IMR-90 (cell line): ENCODE measurements around the gene EXOC3L4. TPM values are rescaled to one million over a fixed set of nuclear protein-coding genes. Genes with fewer than 3 reads are reported as not detected.

Experiments
- ATAC-seq: fragments of 200-7000 bp; cut with Tn5 transposase; 2 replicates; pipeline ENCODE4 v1.9.1; 2020; ENCODE audit warnings: low read depth, mild to moderate bottlenecking, moderate library complexity
- BruUV-seq: library from RNA; stranded (reverse); fragments of 400-500 nt; replicated peaks from 2 replicates; lab custom pipeline; 2021; lab: Mats Ljungman, UMichigan
- CTCF ChIA-PET: fragments of 300-600 bp; formaldehyde crosslinking; extraction: SDS; loops from one replicate; lab custom pipeline; 2021; ENCODE audit warnings: antibody characterized with exemption; lab: Yijun Ruan, JAX
- POLR2A ChIA-PET: fragments of 300-600 bp; sonication (Branson Sonifier 250); formaldehyde crosslinking; loops from one replicate; lab custom pipeline; 2022; ENCODE audit warnings: antibody characterized with exemption; ENCODE audit not compliant: unreplicated experiment; lab: Charles Lee
- DNase-seq: peaks from one replicate; pipeline ENCODE4 v3.0.0; 2013
- H2AFZ ChIP-seq: replicated peaks from 2 replicates; pipeline ENCODE3; 2013; ENCODE audit warnings: low read length, mild to moderate bottlenecking; ENCODE audit not compliant: poor library complexity
- H2AK5ac ChIP-seq: 2 replicates; pipeline ENCODE4 v1.6.1; 2013; ENCODE audit warnings: low read depth, low read length, inconsistent platforms
- H2AK9ac ChIP-seq: replicated peaks from 2 replicates; pipeline ENCODE3; 2013; ENCODE audit warnings: mild to moderate bottlenecking, low read depth, low read length, moderate library complexity; ENCODE audit not compliant: poor library complexity
- H2BK120ac ChIP-seq: 2 replicates; pipeline ENCODE4 v1.6.1; 2013; ENCODE audit warnings: low read depth, low read length, inconsistent platforms
- H2BK15ac ChIP-seq: 3 replicates; pipeline ENCODE4 v1.6.1; 2013; ENCODE audit warnings: low read depth, low read length, inconsistent platforms
- H2BK20ac ChIP-seq: 2 replicates; pipeline ENCODE4 v1.6.1; 2013; ENCODE audit warnings: low read depth, mild to moderate bottlenecking, inconsistent platforms, low read length, moderate library complexity
- H2BK5ac ChIP-seq: 2 replicates; pipeline ENCODE4 v1.6.1; 2013; ENCODE audit warnings: mild to moderate bottlenecking, low read depth, low read length, inconsistent platforms; ENCODE audit not compliant: poor library complexity, severe bottlenecking
- H3K14ac ChIP-seq: replicated peaks from 2 replicates; pipeline ENCODE4 v1.6.1; 2013; ENCODE audit warnings: low read depth, low read length, inconsistent platforms
- H3K18ac ChIP-seq: 2 replicates; pipeline ENCODE4 v1.6.1; 2013; ENCODE audit warnings: low read depth, low read length, control low read depth
- H3K23ac ChIP-seq: 2 replicates; pipeline ENCODE4 v1.6.1; 2013; ENCODE audit warnings: low read depth, low read length, inconsistent platforms
- H3K27ac ChIP-seq: 2 replicates; pipeline ENCODE4 v1.5.1; 2013; ENCODE audit warnings: mild to moderate bottlenecking, control low read depth, low read length; ENCODE audit not compliant: insufficient read depth
- H3K27me3 ChIP-seq: 2 replicates; pipeline ENCODE4 v1.6.1; 2013; ENCODE audit warnings: low read length; ENCODE audit not compliant: control insufficient read depth, insufficient read depth
- H3K36me3 ChIP-seq: 2 replicates; pipeline ENCODE4 v1.6.1; 2013; ENCODE audit warnings: low read length, mixed read lengths; ENCODE audit not compliant: control insufficient read depth, insufficient read depth
- H3K4ac ChIP-seq: 2 replicates; pipeline ENCODE4 v1.6.1; 2013; ENCODE audit warnings: low read depth, low read length, inconsistent platforms
- H3K4me1 ChIP-seq: 2 replicates; pipeline ENCODE4 v1.6.1; 2013; ENCODE audit warnings: low read length, mixed read lengths; ENCODE audit not compliant: control insufficient read depth, insufficient read depth
- H3K4me2 ChIP-seq: 2 replicates; pipeline ENCODE4 v1.6.1; 2013; ENCODE audit warnings: low read depth, mild to moderate bottlenecking, control low read depth, low read length, moderate library complexity
- H3K4me3 ChIP-seq: 2 replicates; pipeline ENCODE4 v1.5.1; 2013; ENCODE audit warnings: low read depth, mild to moderate bottlenecking, control low read depth, low read length, moderate library complexity; ENCODE audit not compliant: insufficient read depth
- H3K56ac ChIP-seq: 2 replicates; pipeline ENCODE4 v1.6.1; 2013; ENCODE audit warnings: low read length, inconsistent platforms; ENCODE audit not compliant: insufficient read depth; ENCODE audit errors: extremely low read depth
- H3K79me1 ChIP-seq, 2 experiments: 2 replicates each; pipeline ENCODE4 v1.6.1; 2013; ENCODE audit warnings: low read length in 2 of 2, inconsistent platforms in 1 of 2, low read depth in 1 of 2
- H3K9ac ChIP-seq: 2 replicates; pipeline ENCODE4 v1.6.1; 2013; ENCODE audit warnings: low read depth, low read length, control low read depth
- H3K9me1 ChIP-seq: 2 replicates; pipeline ENCODE4 v1.6.1; 2013; ENCODE audit warnings: low read length, inconsistent platforms; ENCODE audit not compliant: insufficient read depth
- H3K9me3 ChIP-seq: 2 replicates; pipeline ENCODE4 v1.6.1; 2013; ENCODE audit warnings: low read length; ENCODE audit not compliant: control insufficient read depth, insufficient read depth
- H4K20me1 ChIP-seq: 2 replicates; pipeline ENCODE4 v1.6.1; 2013; ENCODE audit warnings: low read length, inconsistent platforms; ENCODE audit not compliant: insufficient read depth
- H4K5ac ChIP-seq: 2 replicates; pipeline ENCODE4 v1.6.1; 2013; ENCODE audit warnings: mild to moderate bottlenecking, low read depth, low read length, control low read depth
- H4K8ac ChIP-seq, 2 experiments: 2 replicates each; pipeline ENCODE4 v1.6.1; 2013; ENCODE audit warnings: low read depth in 2 of 2, low read length in 2 of 2, control low read depth in 1 of 2, inconsistent platforms in 1 of 2
- H4K91ac ChIP-seq: 2 replicates; pipeline ENCODE4 v1.6.1; 2013; ENCODE audit warnings: low read depth, low read length, inconsistent platforms; ENCODE audit not compliant: insufficient read depth
- CEBPB ChIP-seq: IDR thresholded peaks from 2 replicates; pipeline ENCODE4 v1.6.1; 2012; ENCODE audit warnings: low read depth, low read length, improper control_type of control experiment
- MAFK ChIP-seq: IDR thresholded peaks from 2 replicates; pipeline ENCODE4 v1.6.1; 2012; ENCODE audit warnings: low read depth, low read length, improper control_type of control experiment
- MXI1 ChIP-seq: IDR thresholded peaks from 2 replicates; pipeline ENCODE4 v1.6.1; 2012; ENCODE audit warnings: low read depth, mild to moderate bottlenecking, low read length, moderate library complexity, borderline replicate concordance
- NFE2L2 ChIP-seq: fragments of 150-350 bp; IDR thresholded peaks from 2 replicates; pipeline ENCODE4 v1.6.1; 2016; ENCODE audit warnings: low read depth, mild to moderate bottlenecking, low read length
- RCOR1 ChIP-seq: IDR thresholded peaks from 2 replicates; pipeline ENCODE4 v1.6.1; 2012; ENCODE audit warnings: mild to moderate bottlenecking, low read length, improper control_type of control experiment; ENCODE audit not compliant: insufficient replicate concordance
- WGBS, 2 experiments: methylation state at CpG; one replicate each; pipeline versions ENCODE4 v1.1.5 to v1.1.7; 2013; ENCODE audit warnings: missing lambda C conversion rate in 2 of 2; ENCODE audit not compliant: insufficient read length in 1 of 2; ENCODE audit errors: extremely low coverage in 2 of 2; 5-methylcytosine and 5-hydroxymethylcytosine counted together
- dilution Hi-C: fragments of 300-500 bp; cut with HindIII; formaldehyde crosslinking; loops from one replicate; pipeline ENCODE4 v1.14.3; 2018; ENCODE audit warnings: low sequenced_read_pairs; ENCODE audit not compliant: unreplicated experiment
- in situ Hi-C: fragments of 300-500 bp; cut with MboI; formaldehyde crosslinking; loops from 3 replicates; pipeline ENCODE4 v1.14.3; 2019; ENCODE audit warnings: low sequenced_read_pairs, inconsistent platforms, mixed read lengths
- intact Hi-C: fragments of 100-400 bp; cut with micrococcal nuclease; formaldehyde crosslinking; loops from 2 replicates; pipeline ENCODE4 v1.10.0; 2022
- polyA plus RNA-seq, 3 experiments: library from polyadenylated mRNA; depleted of rRNA; stranded (reverse); fragments of >200 nt; gene quantifications; 2 replicates each; pipeline ENCODE4 v1.2.3, GENCODE V29; 2012; ENCODE audit warnings: low replicate concordance in 1 of 3
- total RNA-seq: library from RNA; depleted of rRNA; stranded (reverse); fragments of >200 nt; gene quantifications from 2 replicates; pipeline ENCODE4 v1.2.3, GENCODE V29; 2012
- TF ChIP-seq, protein P1 (sequence below): fragments of 150-350 bp; IDR thresholded peaks from 2 replicates; pipeline ENCODE4 v1.6.1; 2016; ENCODE audit warnings: low read depth, mild to moderate bottlenecking, low read length, moderate library complexity, borderline replicate concordance
- TF ChIP-seq, protein P2 (sequence below): conservative IDR thresholded peaks from 2 replicates; pipeline ENCODE4 v1.5.1; 2012; ENCODE audit warnings: mild to moderate bottlenecking, low read depth, low read length, improper control_type of control experiment

The EXOC3L4 gene
- total and polyA plus RNA-seq, 2 of the 4 experiments (the other 2 are of a cell fraction), result not detected

DNA sequence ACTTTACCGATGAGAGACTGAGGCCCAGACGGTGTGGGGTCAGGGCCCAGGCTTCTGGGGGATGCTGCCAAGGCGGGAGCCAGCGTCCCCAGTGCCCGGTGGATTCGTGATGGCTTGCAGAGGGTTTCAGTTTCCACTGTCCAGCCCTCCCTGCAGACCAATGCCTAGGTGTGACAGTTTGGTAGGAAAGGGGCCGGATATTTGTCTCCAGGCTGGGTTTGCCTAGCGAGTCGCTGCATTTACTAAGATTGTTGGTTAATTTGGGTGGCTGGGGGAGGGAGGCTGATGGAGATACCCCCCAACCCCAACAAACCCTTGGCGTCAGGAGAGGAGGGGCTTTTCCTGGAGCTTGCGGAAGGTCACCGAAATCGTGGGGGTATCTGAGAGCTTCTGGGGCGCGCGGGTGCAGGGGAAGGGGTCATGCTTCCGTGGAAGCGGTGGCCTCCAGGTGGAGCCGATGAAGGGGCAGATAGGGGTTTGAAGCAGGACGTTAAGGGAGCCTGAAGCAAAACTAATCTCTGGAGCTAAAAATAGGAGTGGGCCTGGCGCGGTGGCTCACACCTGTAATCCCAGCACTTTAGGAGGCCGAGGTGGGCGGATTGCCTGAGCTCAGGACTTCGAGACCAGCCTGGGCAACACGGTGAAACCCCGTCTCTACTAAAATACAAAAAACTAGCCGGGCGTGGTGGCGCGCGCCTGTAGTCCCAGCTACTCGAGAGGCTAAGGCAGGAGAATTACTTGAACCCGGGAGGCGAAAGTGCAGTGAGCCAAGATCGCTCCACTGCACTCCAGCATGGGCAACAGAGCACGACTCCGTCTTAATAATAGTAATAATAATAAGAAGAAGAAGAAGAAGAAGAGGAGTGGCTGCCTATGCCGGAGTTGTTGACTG lies 36.1 kb upstream of the EXOC3L4 start:
- no TSS peak for BruUV-seq

More for the DNA sequence above, 36.1 kb upstream of the EXOC3L4 start:
- Histone ChIP-seq H2AK9ac (peak overlapping the region; percentile 99), H3K27ac (peak overlapping the region; percentile 67), H3K18ac (no peak overlapping the region), H3K27me3 (no peaks in the 10 kb centered on the region), H3K23ac (peak overlapping the region; percentile 74), H3K4me2 (peak overlapping the region; percentile 100), H3K4me3 (peak overlapping the region; percentile 99), H2AK5ac (peak overlapping the region; percentile 84; the same call in 1 of the 2 replicates), H3K4me1 (peaks cover 10% of the 10 kb centered on the region), H3K4ac (peak overlapping the region; percentile 82), H2AFZ (peak overlapping the region; percentile 98), H3K79me1 (peaks cover 15 to 47% of the 10 kb centered on the region in 2 experiments; a peak in 3 of 4 replicates), H4K91ac (peak overlapping the region; percentile 15; the same call in 1 of the 2 replicates), H3K56ac (peak overlapping the region; percentile 26), H4K5ac (peak overlapping the region; percentile 69), H4K20me1 (peaks cover 35% of the 10 kb centered on the region), H2BK15ac (no peak overlapping the region), H2BK5ac (peak overlapping the region; percentile 74), H4K8ac (peak overlapping the region; percentile 82 to 91; a peak in 2 of 4 replicates), H2BK20ac (no peak overlapping the region), H2BK120ac (no peak overlapping the region), H3K9me1 (peaks cover 3% of the 10 kb centered on the region), H3K36me3 (peaks cover 2% of the 10 kb centered on the region; the same call in 1 of the 2 replicates), H3K9me3 (no peaks in the 10 kb centered on the region), H3K14ac (peak overlapping the region; percentile 87), H3K9ac (peak overlapping the region; percentile 86)
- ATAC-seq, result peak; percentile 3; the same call in 1 of the 2 replicates
- CTCF ChIA-PET, result no interaction called here
- POLR2A ChIA-PET, result no interaction called here
- intact Hi-C loops, result loop anchor here (5.0 to 10.0 kb wide), 3 partner anchors 36 to 364 kb away; no protein-coding TSS in a partner anchor
- dilution Hi-C loops, result no loop called here
- in situ Hi-C loops, result no loop called here
- TF ChIP-seq NFE2L2 (no peak), MXI1 (no peak), CEBPB (no peak), RCOR1 (no peak), MAFK (no peak)
- TF ChIP-seq, protein P1, sequence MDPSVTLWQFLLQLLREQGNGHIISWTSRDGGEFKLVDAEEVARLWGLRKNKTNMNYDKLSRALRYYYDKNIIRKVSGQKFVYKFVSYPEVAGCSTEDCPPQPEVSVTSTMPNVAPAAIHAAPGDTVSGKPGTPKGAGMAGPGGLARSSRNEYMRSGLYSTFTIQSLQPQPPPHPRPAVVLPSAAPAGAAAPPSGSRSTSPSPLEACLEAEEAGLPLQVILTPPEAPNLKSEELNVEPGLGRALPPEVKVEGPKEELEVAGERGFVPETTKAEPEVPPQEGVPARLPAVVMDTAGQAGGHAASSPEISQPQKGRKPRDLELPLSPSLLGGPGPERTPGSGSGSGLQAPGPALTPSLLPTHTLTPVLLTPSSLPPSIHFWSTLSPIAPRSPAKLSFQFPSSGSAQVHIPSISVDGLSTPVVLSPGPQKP, result no peak
- TF ChIP-seq, protein P2, sequence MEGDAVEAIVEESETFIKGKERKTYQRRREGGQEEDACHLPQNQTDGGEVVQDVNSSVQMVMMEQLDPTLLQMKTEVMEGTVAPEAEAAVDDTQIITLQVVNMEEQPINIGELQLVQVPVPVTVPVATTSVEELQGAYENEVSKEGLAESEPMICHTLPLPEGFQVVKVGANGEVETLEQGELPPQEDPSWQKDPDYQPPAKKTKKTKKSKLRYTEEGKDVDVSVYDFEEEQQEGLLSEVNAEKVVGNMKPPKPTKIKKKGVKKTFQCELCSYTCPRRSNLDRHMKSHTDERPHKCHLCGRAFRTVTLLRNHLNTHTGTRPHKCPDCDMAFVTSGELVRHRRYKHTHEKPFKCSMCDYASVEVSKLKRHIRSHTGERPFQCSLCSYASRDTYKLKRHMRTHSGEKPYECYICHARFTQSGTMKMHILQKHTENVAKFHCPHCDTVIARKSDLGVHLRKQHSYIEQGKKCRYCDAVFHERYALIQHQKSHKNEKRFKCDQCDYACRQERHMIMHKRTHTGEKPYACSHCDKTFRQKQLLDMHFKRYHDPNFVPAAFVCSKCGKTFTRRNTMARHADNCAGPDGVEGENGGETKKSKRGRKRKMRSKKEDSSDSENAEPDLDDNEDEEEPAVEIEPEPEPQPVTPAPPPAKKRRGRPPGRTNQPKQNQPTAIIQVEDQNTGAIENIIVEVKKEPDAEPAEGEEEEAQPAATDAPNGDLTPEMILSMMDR, result no peak
- 22% methylated on average over 13 of the region's 39 CpGs; no CpG with 5 or more reads in 1 of the 2 experiments for WGBS, 2 experiments
- peak; percentile 8 for DNase-seq
